OCI-LY1 (cell line): ENCODE data around the gene RTL1.

Experiments used
- H2AFZ ChIP-seq: fragments of 200-600 bp; sonication (generic), shearing (Covaris generic); 2 replicates; pipeline ENCODE4 v1.6.0; 2014; ENCODE audit warnings: antibody characterized with exemption, mild to moderate bottlenecking, low read length
- H3F3A ChIP-seq: fragments of 200-600 bp; sonication (generic), shearing (Covaris generic); 2 replicates; pipeline ENCODE4 v1.6.0; 2014; ENCODE audit warnings: mild to moderate bottlenecking, antibody characterized with exemption, low read length, moderate library complexity; ENCODE audit not compliant: insufficient read depth
- H3K27ac ChIP-seq: fragments of 200-600 bp; sonication (generic); 2 replicates; pipeline ENCODE4 v1.5.1; 2014; ENCODE audit warnings: low read length, mixed run types, mild to moderate bottlenecking, low read depth; ENCODE audit not compliant: poor library complexity, severe bottlenecking
- H3K27me3 ChIP-seq: fragments of 200-600 bp; sonication (generic); 2 replicates; pipeline ENCODE4 v1.6.0; 2014; ENCODE audit warnings: antibody characterized with exemption, mild to moderate bottlenecking, low read length, moderate library complexity; ENCODE audit not compliant: insufficient read depth
- H3K36me3 ChIP-seq: fragments of 200-600 bp; sonication (generic); 2 replicates; pipeline ENCODE4 v1.6.1; 2014; ENCODE audit warnings: mild to moderate bottlenecking, antibody characterized with exemption, low read length, moderate library complexity, mixed read lengths; ENCODE audit not compliant: insufficient read depth
- H3K4me1 ChIP-seq: fragments of 200-600 bp; sonication (generic); 2 replicates; pipeline ENCODE4 v1.5.1; 2014; ENCODE audit warnings: mild to moderate bottlenecking, low read length, moderate library complexity; ENCODE audit not compliant: insufficient read depth, severe bottlenecking
- H3K4me2 ChIP-seq: fragments of 200-600 bp; sonication (generic), shearing (Covaris generic); 2 replicates; pipeline ENCODE4 v1.6.1; 2014; ENCODE audit warnings: low read length
- H3K4me3 ChIP-seq: fragments of 200-600 bp; sonication (generic); 2 replicates; pipeline ENCODE4 v1.5.1; 2014; ENCODE audit warnings: low read length, low read depth, mild to moderate bottlenecking, mixed read lengths; ENCODE audit not compliant: poor library complexity, severe bottlenecking
- H3K79me2 ChIP-seq: fragments of 200-600 bp; shearing (Covaris generic); 2 replicates; pipeline ENCODE4 v1.6.1; 2016; ENCODE audit warnings: mixed run types, low read length, mixed read lengths; ENCODE audit not compliant: insufficient read depth
- H3K9ac ChIP-seq: fragments of 200-600 bp; sonication (generic), shearing (Covaris generic); 2 replicates; pipeline ENCODE4 v1.6.1; 2014; ENCODE audit warnings: mild to moderate bottlenecking, low read length, mixed read lengths
- H3K9me2 ChIP-seq: fragments of 200-600 bp; sonication (generic), shearing (Covaris generic); 2 replicates; pipeline ENCODE4 v1.6.1; 2014; ENCODE audit warnings: low read depth, mild to moderate bottlenecking, low read length, mixed read lengths
- H3K9me3 ChIP-seq: fragments of 200-600 bp; shearing (Covaris generic); 2 replicates; pipeline ENCODE4 v1.6.1; 2014; ENCODE audit warnings: low read length, mixed read lengths
- H4K20me1 ChIP-seq: fragments of 200-600 bp; sonication (generic), shearing (Covaris generic); 2 replicates; pipeline ENCODE4 v1.6.0; 2016; ENCODE audit warnings: mild to moderate bottlenecking, low read length; ENCODE audit not compliant: insufficient read depth
- EZH2 ChIP-seq: fragments of 200-600 bp; sonication (generic), shearing (Covaris generic); IDR thresholded peaks from 2 replicates; pipeline ENCODE4 v1.8.0; 2017; ENCODE audit warnings: borderline replicate concordance, mixed run types, mild to moderate bottlenecking, antibody characterized with exemption, low read length, moderate library complexity, mixed read lengths
- TF ChIP-seq, protein P1 (sequence below): fragments of 200-600 bp; sonication (generic), shearing (Covaris generic); IDR thresholded peaks from 2 replicates; pipeline ENCODE4 v1.5.1; 2017; ENCODE audit warnings: mild to moderate bottlenecking, antibody characterized with exemption, low read length, moderate library complexity, mixed read lengths

The RTL1 gene

DNA sequence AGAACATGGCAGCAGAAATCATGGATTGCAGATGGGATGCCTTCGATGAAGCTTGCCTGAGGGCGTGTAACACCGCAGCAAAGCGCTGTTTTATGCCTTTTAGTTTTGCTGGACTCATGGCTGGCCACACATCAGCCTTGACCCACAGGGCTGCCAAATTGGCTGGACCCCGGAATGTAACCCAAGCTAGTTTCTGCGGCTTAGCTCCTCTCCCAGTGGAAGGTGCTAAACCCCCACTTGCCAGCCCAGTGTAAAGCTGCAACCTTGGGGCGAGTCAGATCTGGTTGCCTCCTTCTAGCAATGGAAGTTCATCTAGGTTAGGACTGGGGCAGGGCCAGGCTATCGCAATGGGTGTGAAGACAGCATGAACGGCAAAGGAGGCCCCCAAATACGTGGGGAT lies 39.3 kb downstream of the RTL1 start:
- TF ChIP-seq, protein P1, sequence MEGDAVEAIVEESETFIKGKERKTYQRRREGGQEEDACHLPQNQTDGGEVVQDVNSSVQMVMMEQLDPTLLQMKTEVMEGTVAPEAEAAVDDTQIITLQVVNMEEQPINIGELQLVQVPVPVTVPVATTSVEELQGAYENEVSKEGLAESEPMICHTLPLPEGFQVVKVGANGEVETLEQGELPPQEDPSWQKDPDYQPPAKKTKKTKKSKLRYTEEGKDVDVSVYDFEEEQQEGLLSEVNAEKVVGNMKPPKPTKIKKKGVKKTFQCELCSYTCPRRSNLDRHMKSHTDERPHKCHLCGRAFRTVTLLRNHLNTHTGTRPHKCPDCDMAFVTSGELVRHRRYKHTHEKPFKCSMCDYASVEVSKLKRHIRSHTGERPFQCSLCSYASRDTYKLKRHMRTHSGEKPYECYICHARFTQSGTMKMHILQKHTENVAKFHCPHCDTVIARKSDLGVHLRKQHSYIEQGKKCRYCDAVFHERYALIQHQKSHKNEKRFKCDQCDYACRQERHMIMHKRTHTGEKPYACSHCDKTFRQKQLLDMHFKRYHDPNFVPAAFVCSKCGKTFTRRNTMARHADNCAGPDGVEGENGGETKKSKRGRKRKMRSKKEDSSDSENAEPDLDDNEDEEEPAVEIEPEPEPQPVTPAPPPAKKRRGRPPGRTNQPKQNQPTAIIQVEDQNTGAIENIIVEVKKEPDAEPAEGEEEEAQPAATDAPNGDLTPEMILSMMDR, result no peak
- TF ChIP-seq EZH2, result no peak
- no peaks in the 10 kb centered on the region for H3K27me3 ChIP-seq
- no peak overlapping the region for H3K4me3 ChIP-seq

GRCh38 chr14:100862793-100863192 lies 40.7 kb downstream of the RTL1 start:
- Histone ChIP-seq H3K9ac (no peak overlapping the region), H3K9me2 (no peaks in the 10 kb centered on the region), H3K4me1 (no peaks in the 10 kb centered on the region), H3F3A (no peaks in the 10 kb centered on the region), H3K9me3 (no peaks in the 10 kb centered on the region), H4K20me1 (no peaks in the 10 kb centered on the region), H2AFZ (no peak overlapping the region), H3K4me3 (no peak overlapping the region), H3K27me3 (no peaks in the 10 kb centered on the region), H3K36me3 (no peaks in the 10 kb centered on the region), H3K79me2 (no peaks in the 10 kb centered on the region), H3K4me2 (no peak overlapping the region), H3K27ac (no peak overlapping the region)
- no peak for TF ChIP-seq EZH2
- TF ChIP-seq, protein P1, result no peak

More for the DNA sequence above, 39.3 kb downstream of the RTL1 start:
- no peaks in the 10 kb centered on the region for H3K9me3 ChIP-seq
- H3K9me2 ChIP-seq, result no peaks in the 10 kb centered on the region
- no peak overlapping the region for H3K4me2 ChIP-seq
- H2AFZ ChIP-seq, result no peak overlapping the region
- no peaks in the 10 kb centered on the region for H3K36me3 ChIP-seq
- H3K27ac ChIP-seq, result no peak overlapping the region
- no peak overlapping the region for H3K9ac ChIP-seq
- no peaks in the 10 kb centered on the region for H4K20me1 ChIP-seq
- H3F3A ChIP-seq, result no peaks in the 10 kb centered on the region
- H3K79me2 ChIP-seq, result no peaks in the 10 kb centered on the region
- no peaks in the 10 kb centered on the region for H3K4me1 ChIP-seq

- no peak overlapping the region for H3K4me3 ChIP-seq
- no peak for TF ChIP-seq EZH2
- TF ChIP-seq, protein P1, result no peak
- H3K36me3 ChIP-seq, result no peaks in the 10 kb centered on the region
- no peaks in the 10 kb centered on the region for H3F3A ChIP-seq
- no peaks in the 10 kb centered on the region for H3K9me2 ChIP-seq
- H3K4me2 ChIP-seq, result no peak overlapping the region
- no peak overlapping the region for H3K27ac ChIP-seq
- no peaks in the 10 kb centered on the region for H4K20me1 ChIP-seq
- no peaks in the 10 kb centered on the region for H3K4me1 ChIP-seq
- H3K9me3 ChIP-seq, result no peaks in the 10 kb centered on the region
- H3K79me2 ChIP-seq, result no peaks in the 10 kb centered on the region
- no peak overlapping the region for H3K9ac ChIP-seq
- no peak overlapping the region for H2AFZ ChIP-seq
- no peaks in the 10 kb centered on the region for H3K27me3 ChIP-seq
Observed at GRCh38 chr14:100862277-100862676, 41.2 kb downstream of the RTL1 start.
